GM21619 (cell line): ENCODE measurements around the gene SCN1A.
"Not testable (repeated sequence)": the region's sequence is repeated elsewhere in the genome, so short reads cannot be mapped to it uniquely, and the experiment has no call there.

ENCODE experiments used
- ATAC-seq: cut with Tn5 transposase; IDR thresholded peaks from one replicate; pipeline ENCODE4 v1.9.1; 2021; ENCODE audit not compliant: unreplicated experiment

Gene SCN1A

DNA sequence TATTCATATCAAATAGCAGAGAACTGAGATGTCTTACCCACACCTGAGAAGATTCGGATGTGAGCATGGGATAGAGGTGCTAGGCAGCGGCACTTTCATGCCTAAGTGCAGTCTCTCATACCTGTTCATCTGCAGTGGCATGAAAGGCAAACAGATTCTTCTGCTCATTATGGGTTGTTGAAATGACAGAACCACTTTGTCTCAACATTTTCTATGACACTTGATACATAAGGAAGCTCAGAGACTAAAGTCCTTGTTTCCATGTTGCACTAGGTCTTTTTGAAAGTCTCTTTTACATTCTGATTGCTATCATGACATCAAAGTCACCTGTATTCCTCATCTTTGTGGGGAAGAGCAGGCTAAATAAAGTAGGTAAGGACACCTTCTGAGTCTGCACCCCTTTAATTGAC lies 8.0 kb upstream of the SCN1A start:
- no peak for ATAC-seq

DNA sequence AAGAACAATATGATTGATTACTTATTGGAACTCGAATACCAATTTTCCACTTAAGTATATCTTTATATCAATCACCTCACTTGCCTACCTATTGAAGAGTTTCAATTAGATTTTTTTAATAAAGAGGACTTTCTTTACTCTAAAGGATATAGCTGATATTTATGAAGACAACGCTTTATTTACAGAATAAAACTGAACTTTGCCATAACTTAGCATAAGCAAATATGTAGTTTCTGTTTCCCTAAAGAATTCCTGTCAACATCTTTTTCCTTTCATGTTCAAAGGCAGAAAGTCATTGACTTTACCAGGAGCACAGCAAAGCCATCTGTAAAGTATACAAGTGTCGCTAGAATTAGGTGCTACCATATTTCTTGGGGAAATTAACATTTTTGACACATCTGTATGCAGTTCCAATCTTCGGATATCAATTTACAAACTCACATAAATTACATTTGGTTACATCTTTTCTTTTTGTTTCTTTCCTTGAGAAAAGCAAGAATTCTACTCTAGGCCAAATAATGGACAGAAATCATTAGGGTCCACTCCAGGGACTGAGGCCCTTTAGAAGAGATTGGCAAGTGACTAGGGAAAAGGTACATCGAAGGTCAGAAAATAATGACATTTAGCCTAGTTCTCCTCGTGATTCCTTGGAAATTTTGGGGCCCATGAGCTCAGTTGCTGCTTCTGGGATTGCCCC lies 7.5 kb upstream of the SCN1A start:
- no peak for ATAC-seq

DNA sequence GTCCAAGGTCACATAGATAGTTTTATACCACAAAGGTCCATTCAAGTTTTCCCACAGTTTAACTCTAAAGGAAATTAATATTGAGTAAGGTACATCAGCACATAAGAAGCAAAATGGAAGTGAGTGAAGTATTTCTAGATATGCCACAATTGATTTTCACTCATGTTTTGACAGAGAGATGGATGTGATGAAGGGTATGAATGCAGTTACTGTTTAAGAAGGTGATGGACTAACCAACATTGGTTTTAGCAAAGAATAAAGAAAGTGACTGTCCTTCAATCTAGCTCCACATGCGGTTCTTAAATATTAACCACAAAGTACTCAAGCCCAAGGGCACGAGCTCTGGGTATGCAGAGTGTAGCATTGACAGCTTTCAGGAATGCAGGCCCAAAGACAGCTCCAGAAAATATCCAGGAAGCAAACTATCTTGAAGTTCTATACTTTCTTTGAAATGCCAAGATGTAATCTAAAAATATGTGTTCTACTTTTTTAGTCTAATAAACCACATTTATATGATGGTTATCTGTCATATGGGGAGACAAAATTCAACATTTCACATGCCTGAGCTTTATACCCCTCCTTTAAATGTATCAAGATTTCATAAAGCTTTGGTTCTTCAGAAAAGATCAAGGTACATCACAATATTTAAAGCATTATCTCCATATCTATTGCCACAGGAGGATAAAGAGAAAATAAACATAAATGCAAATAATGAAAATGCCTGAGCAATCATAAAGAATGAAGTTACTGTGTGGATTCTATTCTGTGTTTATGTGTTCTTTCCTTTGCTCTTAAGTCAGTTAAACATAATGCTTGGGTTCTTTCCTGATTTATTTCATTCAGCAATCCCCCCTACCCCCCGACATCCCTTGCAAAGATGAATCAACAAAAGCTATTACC lies 6.7 kb upstream of the SCN1A start:
- ATAC-seq = no peak

DNA sequence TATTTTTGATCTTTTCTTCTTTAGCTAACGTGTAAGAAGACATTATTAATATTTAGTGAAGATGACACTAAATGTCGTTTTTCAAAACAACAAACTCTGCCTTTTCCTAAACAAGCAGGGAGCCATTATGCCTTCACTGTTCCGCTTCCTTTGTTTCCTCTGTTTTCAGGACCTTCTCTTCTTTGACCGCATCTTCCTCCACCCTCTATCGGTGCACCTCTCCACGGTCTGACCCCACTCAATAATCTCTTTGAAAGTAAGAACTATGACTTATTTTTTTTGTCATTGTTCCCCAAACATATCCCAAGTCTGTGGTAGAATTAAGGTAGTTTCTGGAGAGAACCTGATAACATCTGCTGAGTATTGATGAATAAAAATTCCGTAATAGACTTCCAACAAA lies 5.8 kb upstream of the SCN1A start:
- ATAC-seq = no peak

DNA sequence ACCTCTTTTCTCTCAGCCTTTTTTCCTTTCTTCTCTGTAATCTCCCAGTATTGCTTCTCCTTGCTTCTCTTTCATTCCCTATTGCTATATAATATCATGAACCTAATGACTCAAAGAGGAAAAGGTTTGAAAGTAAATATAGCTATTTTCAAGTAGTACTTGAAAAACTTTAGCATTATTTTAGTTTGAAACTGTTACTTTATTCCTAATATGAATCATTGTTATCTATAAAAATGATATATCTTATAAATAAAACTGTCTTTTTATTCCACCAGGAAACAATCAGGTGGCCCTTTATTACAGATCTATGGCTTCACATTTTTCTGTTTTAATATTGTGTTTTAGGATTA lies 311 bp upstream of the SCN1A start:
- no peak for ATAC-seq

DNA sequence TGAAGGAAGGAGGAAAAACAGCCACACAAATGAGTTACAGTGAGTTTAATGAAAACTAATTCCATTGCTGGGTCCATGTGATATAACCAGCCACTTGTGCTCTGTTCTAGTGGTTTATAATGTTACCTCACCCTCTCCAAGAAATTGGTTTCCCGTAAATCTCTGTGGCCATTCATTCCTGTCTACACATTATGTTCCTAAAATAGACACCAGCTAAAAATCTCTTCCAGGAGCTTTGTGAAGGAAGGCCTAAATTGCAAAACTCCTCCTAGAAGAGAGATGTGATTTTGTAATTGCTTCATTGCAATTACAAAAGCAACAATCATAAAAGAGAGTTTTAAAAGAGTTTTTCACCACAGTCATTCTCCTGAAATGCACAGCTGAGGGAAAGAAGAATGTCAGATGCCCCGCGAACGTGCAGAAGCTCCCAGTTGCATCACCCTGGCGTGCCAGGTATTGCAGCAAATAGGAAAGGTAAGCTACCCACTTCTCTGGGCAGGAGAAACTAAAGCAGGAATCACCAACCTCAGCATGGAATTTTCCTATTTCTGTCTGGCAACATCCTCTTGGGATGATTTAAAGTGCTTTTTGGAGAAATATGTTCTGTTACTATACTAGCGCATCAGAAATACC lies 1.7 kb downstream of the SCN1A start:
- ATAC-seq = no peak

DNA sequence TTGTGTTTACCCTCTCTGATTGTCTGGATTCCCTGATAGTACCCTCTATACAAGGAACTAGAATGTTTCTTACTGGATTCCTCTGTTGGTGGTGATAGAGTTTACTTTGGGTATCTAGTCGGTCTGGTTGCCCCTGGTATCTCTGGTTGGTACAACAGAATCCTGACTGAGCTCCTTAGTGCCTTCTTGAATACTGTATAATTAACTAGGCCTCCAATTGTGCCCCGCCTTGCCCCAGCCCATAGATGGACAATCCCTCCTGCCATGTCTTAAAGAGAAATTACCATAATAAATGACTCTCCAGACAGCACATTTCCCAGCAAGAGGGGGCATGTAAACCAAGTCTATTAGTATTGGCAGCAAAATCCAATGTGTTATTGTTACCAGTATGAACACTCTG lies 2.3 kb downstream of the SCN1A start:
- no peak for ATAC-seq

DNA sequence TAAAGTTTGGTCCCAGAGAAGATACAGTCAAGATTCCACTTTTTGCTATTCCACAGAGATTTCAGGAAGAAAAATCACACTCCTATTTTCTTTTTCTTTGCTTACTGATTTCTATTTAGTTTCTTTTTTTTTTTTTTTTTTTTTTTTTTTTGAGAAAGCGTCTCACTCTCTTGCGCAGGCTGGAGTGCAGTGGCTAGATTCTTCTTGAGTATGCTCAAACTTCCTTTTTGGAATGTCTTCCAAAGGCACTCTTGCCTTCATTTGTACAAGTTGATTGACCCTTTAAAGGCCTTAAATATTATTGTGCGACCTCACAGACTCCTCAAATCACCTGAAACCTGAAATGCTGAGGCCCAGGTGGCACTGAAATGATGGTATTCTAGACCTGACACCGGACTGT lies 9.6 kb downstream of the SCN1A start:
- ATAC-seq = no peak

DNA sequence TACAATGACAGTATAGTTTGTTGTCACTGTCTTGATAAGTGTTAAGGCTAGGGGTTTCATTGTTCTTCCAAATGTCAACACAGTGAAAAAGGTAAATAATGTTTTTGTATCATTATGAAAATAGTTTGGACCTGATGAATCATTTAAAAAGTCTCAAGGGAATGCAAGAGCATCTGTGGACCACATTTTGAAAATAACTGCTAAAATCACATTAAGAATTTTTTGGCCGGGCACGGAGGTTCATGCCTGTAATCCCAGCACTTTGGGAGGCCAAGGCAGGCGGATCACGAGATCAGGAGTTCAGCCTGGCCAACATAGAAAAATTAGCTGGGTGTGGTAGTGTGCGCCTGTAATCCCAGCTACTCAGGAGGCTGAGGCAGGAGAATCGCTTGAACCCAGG lies 10.3 kb downstream of the SCN1A start:
- ATAC-seq = no peak

DNA sequence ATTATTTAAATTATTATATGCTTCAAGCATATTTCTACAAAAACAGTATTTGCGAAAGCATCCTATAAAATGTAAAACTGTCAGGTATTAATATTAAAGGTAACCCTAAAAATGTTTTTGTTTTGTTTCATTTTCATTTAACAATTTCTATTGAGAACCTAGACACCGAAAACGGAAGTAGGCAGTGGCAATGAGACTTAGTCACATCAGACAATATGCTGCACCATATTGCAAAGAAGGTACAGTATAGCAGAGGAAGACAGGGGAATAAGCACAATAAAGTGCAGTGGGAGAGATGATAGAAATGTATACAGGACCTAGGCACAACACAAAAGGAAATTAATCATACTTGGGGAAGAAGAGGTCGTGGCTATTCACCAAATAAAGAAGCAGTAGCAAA lies 12.2 kb downstream of the SCN1A start:
- no peak for ATAC-seq

DNA sequence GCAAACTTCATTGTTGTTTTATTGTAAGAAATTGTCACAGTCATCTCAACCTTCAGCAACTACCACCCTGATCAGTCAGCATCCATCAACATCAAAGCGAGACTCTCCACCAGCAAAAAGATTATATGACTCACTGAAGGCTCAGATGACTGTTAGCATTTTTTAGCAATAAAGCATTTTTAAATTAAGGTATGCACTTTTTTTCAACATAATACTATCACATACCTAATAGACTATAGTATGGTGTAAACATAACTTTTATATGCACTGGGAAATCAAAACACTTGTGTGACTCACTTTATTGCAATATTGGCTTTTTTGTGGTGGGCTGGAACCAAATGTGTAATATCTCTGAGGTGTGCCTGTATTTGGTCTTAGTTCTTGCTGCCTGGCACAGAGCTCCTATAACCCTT lies 15.6 kb downstream of the SCN1A start:
- ATAC-seq = no peak

DNA sequence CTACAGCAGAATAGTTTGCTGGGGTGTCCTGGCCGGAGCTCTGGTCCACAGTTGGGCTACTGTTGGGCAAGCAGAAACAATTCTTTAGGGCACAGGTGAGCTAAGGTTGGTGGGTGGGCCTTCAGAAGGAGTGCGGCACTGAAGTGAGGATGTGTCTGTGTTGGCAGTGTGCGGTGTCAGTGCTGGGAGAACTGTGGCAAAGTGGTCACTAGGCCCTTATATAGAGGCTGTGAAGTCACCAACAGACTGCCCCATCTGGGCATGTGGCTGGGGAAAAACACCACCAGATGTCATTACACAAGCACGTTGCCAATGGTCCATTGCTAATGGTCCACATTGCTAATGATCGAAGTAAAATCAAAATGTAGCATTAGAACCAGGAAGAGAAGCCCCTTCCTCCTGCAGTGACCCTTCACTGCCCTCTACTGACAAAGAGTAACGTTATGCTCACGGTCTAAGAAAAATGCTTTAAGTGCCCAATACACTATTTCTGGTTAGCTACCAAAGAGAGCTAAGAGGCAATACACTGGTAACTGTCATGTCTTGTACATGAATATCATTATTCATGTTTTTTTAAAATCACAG lies 21.3 kb downstream of the SCN1A start:
- ATAC-seq = peak; percentile 55

DNA sequence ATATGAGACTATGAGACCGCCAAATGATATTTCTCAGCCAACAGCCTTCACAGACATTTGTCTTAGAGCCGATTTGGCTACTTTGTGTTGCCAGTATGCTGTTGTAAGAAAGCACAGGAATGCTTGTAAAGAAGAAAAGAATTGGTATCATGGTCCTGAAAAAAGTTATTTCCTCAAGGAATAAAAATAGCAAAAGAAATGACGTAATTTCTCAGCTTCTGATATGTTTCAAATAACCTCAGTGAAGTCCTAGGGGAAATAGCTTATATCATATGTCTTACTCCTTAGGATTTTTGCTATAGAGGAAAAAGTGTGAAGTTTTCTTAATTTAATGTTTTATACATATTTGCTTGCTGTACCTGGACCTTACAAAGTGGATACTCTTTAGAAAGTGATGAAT lies 23.0 kb downstream of the SCN1A start:
- ATAC-seq = no peak

DNA sequence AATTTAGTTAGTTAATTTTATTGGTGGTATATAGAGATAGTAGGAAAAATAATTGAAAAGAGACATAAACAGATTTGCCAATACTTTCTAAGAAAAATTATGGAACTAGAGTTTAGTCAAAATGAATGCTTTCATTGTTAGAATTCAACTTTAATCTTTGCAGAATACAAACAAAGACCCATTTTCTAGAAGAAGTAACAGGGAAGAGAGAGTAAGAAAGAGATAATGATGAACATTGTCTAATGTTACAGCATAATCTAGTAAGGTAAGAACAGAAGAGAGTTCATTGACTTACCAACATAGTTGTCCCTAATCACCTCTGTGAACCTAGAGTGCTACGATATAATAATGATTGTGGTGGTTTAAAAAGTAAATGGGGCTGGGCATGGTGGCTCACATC lies 23.7 kb downstream of the SCN1A start:
- ATAC-seq = no peak

DNA sequence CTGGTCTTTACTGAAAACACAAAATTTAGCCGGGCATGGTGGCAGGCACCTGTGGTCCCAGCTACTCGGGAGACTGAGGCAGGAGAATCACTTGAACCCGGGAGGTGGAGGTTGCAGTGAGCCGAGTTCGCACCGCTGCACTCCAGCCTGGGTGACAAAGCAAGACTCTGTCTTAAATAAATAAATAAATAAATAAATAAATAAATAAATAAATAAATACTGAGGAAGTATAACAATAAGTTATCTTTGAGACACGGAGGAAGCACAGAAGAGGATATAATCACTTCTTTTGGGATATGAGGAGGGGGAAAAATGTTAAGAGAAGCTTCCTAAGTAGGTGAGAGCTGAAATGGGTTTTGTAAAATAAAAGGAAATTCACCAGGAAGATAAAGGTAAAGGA lies 24.5 kb downstream of the SCN1A start:
- ATAC-seq = not testable (repeated sequence)

DNA sequence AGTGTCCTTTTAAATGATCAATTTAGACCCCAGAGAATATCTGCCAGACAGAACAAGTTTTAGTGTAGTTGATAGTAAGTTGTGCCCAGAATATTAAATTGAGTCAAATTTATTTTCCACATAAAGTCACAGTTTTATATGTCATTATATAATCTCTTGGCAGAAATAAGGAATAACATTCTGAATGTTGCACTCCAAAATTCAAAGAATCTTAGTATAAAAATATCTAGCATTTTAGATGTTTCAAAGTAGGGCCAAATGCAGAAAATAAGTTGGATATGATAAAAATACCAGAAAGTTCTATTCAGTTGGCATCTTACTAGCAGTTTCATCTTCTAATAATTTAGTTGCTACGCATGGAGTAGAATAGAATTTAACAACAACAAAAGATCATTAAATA lies 33.5 kb downstream of the SCN1A start:
- ATAC-seq = no peak

DNA sequence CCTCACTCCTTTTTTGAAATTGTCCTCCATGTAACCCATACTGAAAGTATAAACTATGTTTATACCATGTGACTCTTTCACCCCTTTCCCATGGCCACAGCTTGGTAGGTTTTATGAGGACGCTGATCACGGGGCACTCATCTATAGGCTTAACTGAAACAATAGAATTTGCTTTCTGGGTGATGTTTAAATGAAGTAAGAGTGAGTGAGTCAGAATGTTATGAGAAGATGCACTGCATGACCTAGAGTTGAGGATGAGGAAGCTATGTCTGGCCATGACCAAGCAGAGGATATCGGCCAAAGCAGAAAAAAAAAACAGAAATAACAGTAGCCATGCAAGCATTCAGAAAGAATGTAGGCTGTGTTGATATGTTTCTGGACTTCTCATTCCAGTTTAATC lies 34.9 kb downstream of the SCN1A start:
- ATAC-seq = no peak

DNA sequence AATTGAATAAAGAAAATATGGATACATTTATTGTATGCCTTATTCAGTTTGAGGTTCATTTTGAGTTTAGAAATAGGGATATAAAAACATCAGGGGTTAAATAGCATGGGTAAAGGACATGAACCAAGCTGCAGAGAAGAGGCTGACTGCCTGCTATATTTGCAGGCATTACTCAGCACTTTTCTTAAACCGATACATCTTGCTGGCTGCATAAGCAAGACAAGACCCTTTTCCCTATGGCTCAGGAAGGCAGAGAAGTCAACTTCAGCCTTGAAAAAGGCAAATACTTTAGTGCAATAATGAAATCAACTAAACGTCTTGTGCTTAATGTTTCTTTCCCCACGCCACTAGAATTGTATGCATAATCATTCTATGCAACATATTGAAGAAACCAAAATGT lies 36.4 kb downstream of the SCN1A start:
- ATAC-seq = no peak

DNA sequence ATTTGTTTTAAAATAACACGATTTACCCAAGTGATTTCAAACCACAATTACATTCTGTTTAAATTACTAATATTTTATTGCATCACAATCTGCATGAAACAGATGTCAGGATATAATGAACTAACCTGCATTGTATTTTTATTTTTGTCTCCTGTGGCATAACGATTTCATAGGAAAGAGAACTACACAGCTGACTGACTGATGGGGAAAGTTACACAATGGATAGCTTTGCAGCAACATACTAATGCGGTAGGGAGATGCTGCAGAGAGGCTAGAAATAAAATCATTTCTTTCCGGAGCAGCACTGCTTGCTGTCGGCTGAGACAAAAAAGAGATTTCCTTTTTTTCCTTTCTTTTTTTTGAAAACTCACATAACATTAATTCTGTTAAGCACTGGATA lies 36.9 kb downstream of the SCN1A start:
- ATAC-seq = no peak

DNA sequence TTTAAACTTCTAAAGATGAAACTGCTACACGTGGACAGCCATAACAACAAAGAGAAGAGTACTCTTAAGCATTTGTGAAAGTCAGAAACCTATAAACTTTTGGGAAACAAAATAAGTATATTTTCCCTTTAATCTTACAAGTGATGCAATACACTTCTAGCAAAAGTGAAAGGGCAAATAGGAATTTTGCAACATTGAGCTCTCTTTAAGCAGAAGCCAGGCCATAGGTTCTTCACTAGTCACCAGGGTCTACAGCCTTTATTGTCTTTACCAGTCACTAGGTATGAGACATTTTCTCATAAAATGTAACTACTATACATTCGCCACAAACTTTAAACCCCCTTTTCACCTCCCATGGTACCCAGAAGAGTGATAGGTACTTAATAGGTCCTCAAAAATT lies 37.5 kb downstream of the SCN1A start:
- ATAC-seq = no peak

DNA sequence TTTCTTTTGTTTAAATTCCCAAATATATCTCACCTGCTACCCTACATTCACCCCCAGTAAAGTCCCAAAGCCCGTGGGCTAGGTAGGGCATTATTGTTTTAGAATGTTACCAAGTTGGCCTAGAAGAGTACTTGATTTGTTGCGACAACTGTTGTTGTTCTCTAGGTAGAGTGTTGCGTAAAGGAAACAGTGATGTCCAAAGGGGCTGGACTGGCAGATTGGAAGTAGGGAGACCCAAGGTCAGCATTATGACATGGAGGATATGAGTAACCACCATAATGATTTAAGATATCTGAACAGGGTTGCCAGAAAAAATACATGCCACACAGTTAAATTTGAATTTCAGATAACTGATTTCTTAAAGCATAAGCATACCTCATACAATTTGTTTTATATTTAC lies 39.2 kb downstream of the SCN1A start:
- ATAC-seq = no peak

DNA sequence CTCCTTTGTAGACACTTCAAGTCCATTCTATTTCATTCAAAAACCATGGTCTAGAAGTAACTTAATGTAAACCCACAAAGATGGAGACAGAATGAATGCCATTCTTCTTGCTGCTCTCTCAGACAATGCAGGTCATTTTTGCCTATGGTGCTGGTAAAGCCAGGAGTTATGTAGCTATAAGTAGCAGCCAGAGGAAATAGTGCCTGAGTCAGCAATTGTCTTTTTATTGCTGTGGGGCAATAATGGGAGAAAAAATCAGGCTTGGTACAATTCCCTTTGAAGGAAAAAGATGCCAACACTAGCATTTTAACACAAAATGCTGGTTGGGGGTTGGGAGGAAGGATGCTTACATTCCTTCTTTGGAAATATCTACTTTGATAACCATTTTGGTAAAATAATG lies 43.5 kb downstream of the SCN1A start:
- ATAC-seq = no peak
